Peyer's patch (tissue), 4 donors: ENCODE measurements around the gene SAE1.

Experiments
- CTCF ChIP-seq, 6 experiments: fragments of 450-650 bp in 4 of 6; fragments of 200-600 bp in 2 of 6; sonication (generic) in 1 of 6; IDR thresholded peaks; one replicate each; pipeline ENCODE4 v1.5.1; 2017 to 2019; ENCODE audit warnings: antibody characterized with exemption in 6 of 6, mild to moderate bottlenecking in 3 of 6, moderate library complexity in 1 of 6
- POLR2A ChIP-seq, 2 donors: fragments of 450-650 bp; IDR thresholded peaks; one replicate each; pipeline ENCODE4 v1.5.1; 2017; ENCODE audit warnings: antibody characterized with exemption in 2 of 2, mild to moderate bottlenecking in 2 of 2, moderate library complexity in 2 of 2

- no peak for TF ChIP-seq CTCF (IDR thresholded peaks at IDR 0.05)
- no peak for TF ChIP-seq POLR2A (IDR thresholded peaks at IDR 0.05)
Observed at GRCh38 chr19:47253467-47253881, 122.8 kb downstream of the SAE1 start.
